ENCODE data around the gene SORCS3.

The SORCS3 gene

DNA sequence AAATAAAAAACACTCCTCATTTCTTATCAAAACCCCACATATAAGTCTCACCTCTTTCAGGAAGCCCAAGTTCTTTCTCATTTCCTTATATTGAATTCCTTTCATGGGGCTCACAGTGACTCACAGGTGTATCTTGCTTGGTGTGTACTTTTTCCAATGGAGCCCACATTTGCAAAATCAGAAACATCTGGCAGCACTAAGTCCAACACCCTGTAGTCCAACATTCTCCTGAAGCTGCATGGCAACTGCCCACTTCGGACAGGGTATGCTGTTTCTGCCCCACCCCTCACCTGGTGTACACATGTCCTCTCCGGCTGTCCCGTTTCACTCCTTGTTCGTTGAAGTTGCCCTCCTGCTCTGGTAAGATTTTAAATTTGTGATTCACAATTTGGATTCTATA, 544.1 kb downstream of the SORCS3 start:
- in situ Hi-C loops (cut with HindIII; ENCODE audit: low pct_ligation_motif_present, low sequenced_read_pairs) = no loop called here
- Histone ChIP-seq H3K36me3 (replicated peaks) (no peaks in the 10 kb centered on the region), H3K27me3 (replicated peaks) (no peaks in the 10 kb centered on the region), H3K27ac (no peak overlapping the region), H3K4me3 (ENCODE audit: low read depth, low read length) (no peak overlapping the region)
- TF ChIP-seq CTCF (IDR thresholded peaks at IDR 0.05; ENCODE audit: low read depth, low read length, missing control alignments) = no peak
- no peak for DNase-seq

- in situ Hi-C loops (cut with HindIII; ENCODE audit: low pct_ligation_motif_present, low sequenced_read_pairs) = no loop called here
- no peaks in the 10 kb centered on the region for H3K36me3 ChIP-seq (replicated peaks)
- no peak for TF ChIP-seq CTCF (IDR thresholded peaks at IDR 0.05; ENCODE audit: low read depth, low read length, missing control alignments)
- no peak for DNase-seq
- no peak overlapping the region for H3K27ac ChIP-seq
- H3K4me3 ChIP-seq (ENCODE audit: low read depth, low read length) = no peak overlapping the region
- no peaks in the 10 kb centered on the region for H3K27me3 ChIP-seq (replicated peaks)
These were observed 546.2 kb downstream of the SORCS3 start for GRCh38 chr10:105187243-105187642.

- Histone ChIP-seq H3K4me3 (ENCODE audit: low read depth, low read length) (no peak overlapping the region), H3K27me3 (replicated peaks) (no peaks in the 10 kb centered on the region), H3K36me3 (replicated peaks) (no peaks in the 10 kb centered on the region), H3K27ac (no peak overlapping the region)
- DNase-seq = no peak
- in situ Hi-C loops (cut with HindIII; ENCODE audit: low pct_ligation_motif_present, low sequenced_read_pairs) = no loop called here
- no peak for TF ChIP-seq CTCF (IDR thresholded peaks at IDR 0.05; ENCODE audit: low read depth, low read length, missing control alignments)
These were observed 547.8 kb downstream of the SORCS3 start for GRCh38 chr10:105188737-105189462.

DNA sequence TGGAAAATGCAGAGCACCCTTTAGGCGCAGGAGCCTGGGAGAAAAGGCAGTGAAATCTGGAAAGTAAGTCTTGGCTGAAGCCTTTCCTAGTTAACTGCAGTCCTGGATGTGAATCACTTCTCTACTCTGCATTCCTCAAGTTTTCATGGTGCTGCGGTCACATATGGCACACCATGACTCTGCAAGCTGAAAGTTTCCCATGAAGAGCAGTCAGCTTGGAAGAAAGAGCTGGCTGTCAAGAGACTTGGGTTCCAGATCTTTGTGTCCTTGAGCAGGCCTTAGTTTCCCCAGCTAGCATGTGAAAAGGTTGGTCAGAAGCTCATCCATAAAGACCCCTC, 548.3 kb downstream of the SORCS3 start:
- Histone ChIP-seq H3K27ac (no peak overlapping the region), H3K27me3 (replicated peaks) (no peaks in the 10 kb centered on the region), H3K36me3 (replicated peaks) (no peaks in the 10 kb centered on the region), H3K4me3 (ENCODE audit: low read depth, low read length) (no peak overlapping the region)
- in situ Hi-C loops (cut with HindIII; ENCODE audit: low pct_ligation_motif_present, low sequenced_read_pairs) = no loop called here
- DNase-seq = no peak
- TF ChIP-seq CTCF (IDR thresholded peaks at IDR 0.05; ENCODE audit: low read depth, low read length, missing control alignments) = no peak

- in situ Hi-C loops (cut with HindIII; ENCODE audit: low pct_ligation_motif_present, low sequenced_read_pairs) = no loop called here
- H3K4me3 ChIP-seq (ENCODE audit: low read depth, low read length) = no peak overlapping the region
- no peaks in the 10 kb centered on the region for H3K27me3 ChIP-seq (replicated peaks)
- H3K27ac ChIP-seq = no peak overlapping the region
- no peaks in the 10 kb centered on the region for H3K36me3 ChIP-seq (replicated peaks)
- no peak for TF ChIP-seq CTCF (IDR thresholded peaks at IDR 0.05; ENCODE audit: low read depth, low read length, missing control alignments)
- DNase-seq = no peak
These were observed 551.1 kb downstream of the SORCS3 start for GRCh38 chr10:105192146-105192545.

- no peak overlapping the region for H3K4me3 ChIP-seq (ENCODE audit: low read depth, low read length)
- no peaks in the 10 kb centered on the region for H3K27me3 ChIP-seq (replicated peaks)
- no peak for TF ChIP-seq CTCF (IDR thresholded peaks at IDR 0.05; ENCODE audit: low read depth, low read length, missing control alignments)
- in situ Hi-C loops (cut with HindIII; ENCODE audit: low pct_ligation_motif_present, low sequenced_read_pairs) = no loop called here
- H3K36me3 ChIP-seq (replicated peaks) = no peaks in the 10 kb centered on the region
- no peak for DNase-seq
- H3K27ac ChIP-seq = no peak overlapping the region
These were observed 551.8 kb downstream of the SORCS3 start for GRCh38 chr10:105192861-105193260.

All from brain microvascular endothelial cell (primary cell).